ENCODE results near the gene JPT2. TPM values are rescaled to one million over a fixed set of nuclear protein-coding genes. Genes with fewer than 3 reads are reported as not detected.
A peak's percentile ranks its signal among the peaks of the same experiment; 100 is the strongest.
"Not testable (repeated sequence)": the region's sequence is repeated elsewhere in the genome, so short reads cannot be mapped to it uniquely, and the experiment has no call there.

The JPT2 gene
- total RNA-seq, 4 donors from 2014 or later = 22.6 to 59.2 (median 35.0) TPM

GRCh38 chr16:1701216-1701878, 23.3 kb downstream of the JPT2 start:
- DNase-seq (ENCODE audit: low spot score in 2 of 2) = no peak
- no peak for TF ChIP-seq POLR2A (IDR thresholded peaks at IDR 0.05)
- TF ChIP-seq EP300 (IDR thresholded peaks at IDR 0.05) = no peak
- no peak for TF ChIP-seq POLR2AphosphoS5 (IDR thresholded peaks at IDR 0.05)
- no peak for TF ChIP-seq CTCF (IDR thresholded peaks at IDR 0.05)
- Histone ChIP-seq H3K4me1 (peaks cover 14% of the 10 kb centered on the region), H3K9me3 (no peaks in the 10 kb centered on the region), H3K27ac (no peak overlapping the region), H3K36me3 (peaks cover 26% of the 10 kb centered on the region), H3K4me3 (no peak overlapping the region), H3K27me3 (no peaks in the 10 kb centered on the region)
- WGBS = 65% methylated on average over 6 of the region's 6 CpGs

- H3K36me3 ChIP-seq; H3K9me3 ChIP-seq; DNase-seq (ENCODE audit: low spot score in 2 of 2); H3K27me3 ChIP-seq: not testable (repeated sequence)
- Histone ChIP-seq H3K4me3 (peak overlapping the region; percentile 90), H3K27ac (peak overlapping the region; percentile 90), H3K4me1 (peaks cover 43% of the 10 kb centered on the region)
- WGBS = under 1% methylated on average over 16 of the region's 16 CpGs
These were observed 27.2 kb downstream of the JPT2 start for GRCh38 chr16:1705324-1705687.

GRCh38 chr16:1705688-1706385, 27.8 kb downstream of the JPT2 start, which contains the start of gene MAPK8IP3:
Gene MAPK8IP3 (plus strand): TSS chr16:1706195. CDS start chr16:1706340, 145 bp downstream.
- peak in 1 of 2 donors; percentile 75 for TF ChIP-seq POLR2A (IDR thresholded peaks at IDR 0.05)
- TF ChIP-seq POLR2AphosphoS5 (IDR thresholded peaks at IDR 0.05) = peak in 2 of 3 donors; percentile 45 to 54
- TF ChIP-seq CTCF (IDR thresholded peaks at IDR 0.05) = peak; percentile 99
- TF ChIP-seq EP300 (IDR thresholded peaks at IDR 0.05) = no peak
- Histone ChIP-seq H3K36me3 (peaks cover 3% of the 10 kb centered on the region), H3K4me3 (peak within 1 kb of the TSS; percentile 90), H3K27ac (peak within 1 kb of the TSS; percentile 90), H3K27me3 (no peaks in the 10 kb centered on the region), H3K9me3 (no peaks in the 10 kb centered on the region), H3K4me1 (peaks cover 40% of the 10 kb centered on the region)
- peak; percentile 89 to 92 for DNase-seq (ENCODE audit: low spot score in 2 of 2)
- WGBS = 1% methylated on average over 14 of the region's 79 CpGs

- Histone ChIP-seq H3K9me3 (no peaks in the 10 kb centered on the region), H3K27ac (peak overlapping the region; percentile 90), H3K27me3 (no peaks in the 10 kb centered on the region), H3K4me1 (peaks cover 38% of the 10 kb centered on the region), H3K4me3 (peak overlapping the region; percentile 90), H3K36me3 (peaks cover 3% of the 10 kb centered on the region)
- TF ChIP-seq POLR2A (IDR thresholded peaks at IDR 0.05) (no peak), POLR2AphosphoS5 (IDR thresholded peaks at IDR 0.05) (no peak), EP300 (IDR thresholded peaks at IDR 0.05) (no peak), CTCF (IDR thresholded peaks at IDR 0.05) (no peak)
- WGBS = 3% methylated on average over 15 of the region's 62 CpGs
- peak in 1 of 2 donors; percentile 70 for DNase-seq (ENCODE audit: low spot score in 2 of 2)
These were observed 28.5 kb downstream of the JPT2 start for GRCh38 chr16:1706386-1707192.

GRCh38 chr16:1707193-1707790, 29.2 kb downstream of the JPT2 start:
- 11% methylated on average over 12 of the region's 16 CpGs for WGBS
- no peak for DNase-seq (ENCODE audit: low spot score in 2 of 2)
- TF ChIP-seq EP300 (IDR thresholded peaks at IDR 0.05) (no peak), POLR2A (IDR thresholded peaks at IDR 0.05) (no peak), CTCF (IDR thresholded peaks at IDR 0.05) (no peak), POLR2AphosphoS5 (IDR thresholded peaks at IDR 0.05) (no peak)
- no peaks in the 10 kb centered on the region for H3K27me3 ChIP-seq
- H3K9me3 ChIP-seq = no peaks in the 10 kb centered on the region
- H3K36me3 ChIP-seq = peaks cover under 1% of the 10 kb centered on the region
- peaks cover 40% of the 10 kb centered on the region for H3K4me1 ChIP-seq
- peak overlapping the region; percentile 90 for H3K4me3 ChIP-seq
- H3K27ac ChIP-seq = peak overlapping the region; percentile 90

Measured in suprapubic skin (tissue), 4 donors.